Measurements from ENCODE around the gene PELI1.

Gene PELI1

GRCh38 chr2:64144057-64145013 is at the start of gene PELI1:
PELI1 (minus strand) TSS chr2:64144420; CDS start chr2:64108310, 36,110 bp downstream.
- DNase-seq, result peak; percentile 94

- DNase-seq, result no peak
Measured at GRCh38 chr2:64193491-64193890, 49.3 kb upstream of the PELI1 start.

GRCh38 chr2:64192664-64193105 is 48.5 kb upstream of the PELI1 start:
- no peak for DNase-seq

- no peak for DNase-seq
Measured at GRCh38 chr2:64192125-64192479, 47.9 kb upstream of the PELI1 start.

GRCh38 chr2:64189586-64189985 is 45.4 kb upstream of the PELI1 start:
- DNase-seq, result no peak

GRCh38 chr2:64189167-64189566 is 44.9 kb upstream of the PELI1 start:
- no peak for DNase-seq

GRCh38 chr2:64186699-64187605 is 42.7 kb upstream of the PELI1 start:
- DNase-seq, result no peak

- DNase-seq, result no peak
Measured at GRCh38 chr2:64179582-64180321, 35.5 kb upstream of the PELI1 start.

- no peak for DNase-seq
Measured at GRCh38 chr2:64177315-64177714, 33.1 kb upstream of the PELI1 start.

GRCh38 chr2:64175419-64176197 is 31.4 kb upstream of the PELI1 start:
- no peak for DNase-seq

- DNase-seq, result no peak
Measured at GRCh38 chr2:64173156-64174135, 29.2 kb upstream of the PELI1 start.

GRCh38 chr2:64168756-64169155 is 24.5 kb upstream of the PELI1 start:
- no peak for DNase-seq

- DNase-seq, result no peak
Measured at GRCh38 chr2:64168201-64168600, 24.0 kb upstream of the PELI1 start.

- no peak for DNase-seq
Measured at GRCh38 chr2:64166637-64167420, 22.6 kb upstream of the PELI1 start.

GRCh38 chr2:64166212-64166611 is 22.0 kb upstream of the PELI1 start:
- DNase-seq, result no peak

- no peak for DNase-seq
Measured at GRCh38 chr2:64165706-64166105, 21.5 kb upstream of the PELI1 start.

GRCh38 chr2:64164629-64165028 is 20.4 kb upstream of the PELI1 start:
- no peak for DNase-seq

- no peak for DNase-seq
Measured at GRCh38 chr2:64162516-64162915, 18.3 kb upstream of the PELI1 start.

- no peak for DNase-seq
Measured at GRCh38 chr2:64157792-64158191, 13.6 kb upstream of the PELI1 start.

GRCh38 chr2:64153811-64154210 is 9.6 kb upstream of the PELI1 start:
- no peak for DNase-seq
